Activated T-cell treated with anti-CD3 and anti-CD28 coated beads, Interleukin-2, amount 50 U/mL, for 4 hours (primary cell): ENCODE results near the gene RAB43. TPM values are rescaled to one million over a fixed set of nuclear protein-coding genes. Genes with fewer than 3 reads are reported as not detected.
A peak's percentile ranks its signal among the peaks of the same experiment; 100 is the strongest.
"Not testable (repeated sequence)": the region's sequence is repeated elsewhere in the genome, so short reads cannot be mapped to it uniquely, and the experiment has no call there.

ENCODE experiments used
- ATAC-seq, 2 donors: fragments of 200-7000 bp; cut with Tn5 transposase; one replicate each; pipeline ENCODE4 v1.10.0; 2021
- DNase-seq: peaks from one replicate; pipeline ENCODE4 v3.0.0-alpha.2; 2020
- H3K27me3 Mint-ChIP-seq: one replicate; pipeline ENCODE4 v1.8.0; 2021; ENCODE audit warnings: low read depth, mixed read lengths
- H3K36me3 Mint-ChIP-seq: one replicate; pipeline ENCODE4 v1.8.0; 2022; ENCODE audit warnings: mixed read lengths; ENCODE audit not compliant: insufficient read depth
- H3K4me1 Mint-ChIP-seq: one replicate; pipeline ENCODE4 v1.8.0; 2021; ENCODE audit warnings: low read depth, mixed read lengths
- H3K4me3 Mint-ChIP-seq: one replicate; pipeline ENCODE4 v1.8.0; 2021; ENCODE audit warnings: mild to moderate bottlenecking, moderate library complexity, mixed read lengths
- H3K9me3 Mint-ChIP-seq: one replicate; pipeline ENCODE4 v1.8.0; 2021; ENCODE audit warnings: mixed read lengths
- total RNA-seq, 3 donors: library from RNA; stranded (reverse); gene quantifications; one replicate each; pipeline ENCODE4 v1.2.1, GENCODE V29; 2021

RAB43 gene
- total RNA-seq, 3 donors from 2014 or later: 24.4 to 30.6 (median 25.0) TPM

GRCh38 chr3:129114455-129114854, 7.1 kb downstream of the RAB43 start:
- no peaks in the 10 kb centered on the region for H3K9me3 Mint-ChIP-seq
- H3K36me3 Mint-ChIP-seq: peaks cover 19% of the 10 kb centered on the region
- no peak for ATAC-seq
- no peak for DNase-seq
- H3K4me1 Mint-ChIP-seq: peaks cover 81% of the 10 kb centered on the region
- peak overlapping the region; percentile 24 for H3K4me3 Mint-ChIP-seq
- H3K27me3 Mint-ChIP-seq: no peaks in the 10 kb centered on the region

- H3K27me3 Mint-ChIP-seq: no peaks in the 10 kb centered on the region
- no peaks in the 10 kb centered on the region for H3K9me3 Mint-ChIP-seq
- H3K4me1 Mint-ChIP-seq: peaks cover 76% of the 10 kb centered on the region
- ATAC-seq (peak; percentile 90), DNase-seq (peak; percentile 24)
- peaks cover 20% of the 10 kb centered on the region for H3K36me3 Mint-ChIP-seq
- H3K4me3 Mint-ChIP-seq: no peak overlapping the region
These were observed 9.1 kb downstream of the RAB43 start for GRCh38 chr3:129112308-129113052.

- ATAC-seq, H3K4me3 Mint-ChIP-seq, H3K27me3 Mint-ChIP-seq, H3K9me3 Mint-ChIP-seq, DNase-seq: not testable (repeated sequence)
- peaks cover 76% of the 10 kb centered on the region for H3K4me1 Mint-ChIP-seq
- peaks cover 22% of the 10 kb centered on the region for H3K36me3 Mint-ChIP-seq
These were observed 10.4 kb downstream of the RAB43 start for GRCh38 chr3:129111076-129111780.

- H3K4me3 Mint-ChIP-seq: no peak overlapping the region
- H3K4me1 Mint-ChIP-seq: peaks cover 72% of the 10 kb centered on the region
- H3K36me3 Mint-ChIP-seq: peaks cover 21% of the 10 kb centered on the region
- H3K9me3 Mint-ChIP-seq: no peaks in the 10 kb centered on the region
- no peaks in the 10 kb centered on the region for H3K27me3 Mint-ChIP-seq
- no peak for ATAC-seq
- DNase-seq: no peak
These were observed 13.8 kb downstream of the RAB43 start for GRCh38 chr3:129107793-129108192.

- no peak for DNase-seq
- Mint-ChIP-seq H3K9me3 (no peaks in the 10 kb centered on the region), H3K4me3 (no peak overlapping the region), H3K36me3 (peaks cover 21% of the 10 kb centered on the region), H3K4me1 (peaks cover 71% of the 10 kb centered on the region), H3K27me3 (no peaks in the 10 kb centered on the region)
- peak; percentile 17 to 21 for ATAC-seq
These were observed 14.6 kb downstream of the RAB43 start for GRCh38 chr3:129106866-129107565.

GRCh38 chr3:129106320-129106719, 15.3 kb downstream of the RAB43 start:
- H3K36me3 Mint-ChIP-seq: peaks cover 23% of the 10 kb centered on the region
- no peak for ATAC-seq

GRCh38 chr3:129105862-129106261, 15.7 kb downstream of the RAB43 start:
- Mint-ChIP-seq H3K27me3 (no peaks in the 10 kb centered on the region), H3K36me3 (peaks cover 25% of the 10 kb centered on the region), H3K4me3 (no peak overlapping the region), H3K9me3 (no peaks in the 10 kb centered on the region), H3K4me1 (peaks cover 74% of the 10 kb centered on the region)
- no peak for DNase-seq
- no peak for ATAC-seq

More at GRCh38 chr3:129106320-129106719, 15.3 kb downstream of the RAB43 start:
- no peaks in the 10 kb centered on the region for H3K27me3 Mint-ChIP-seq
- no peaks in the 10 kb centered on the region for H3K9me3 Mint-ChIP-seq
- no peak for DNase-seq
- H3K4me3 Mint-ChIP-seq: no peak overlapping the region
- H3K4me1 Mint-ChIP-seq: peaks cover 72% of the 10 kb centered on the region

- H3K4me1 Mint-ChIP-seq: peaks cover 75% of the 10 kb centered on the region
- no peaks in the 10 kb centered on the region for H3K27me3 Mint-ChIP-seq
- no peak for ATAC-seq
- no peak overlapping the region for H3K4me3 Mint-ChIP-seq
- no peaks in the 10 kb centered on the region for H3K9me3 Mint-ChIP-seq
- H3K36me3 Mint-ChIP-seq: peaks cover 21% of the 10 kb centered on the region
- no peak for DNase-seq
These were observed 17.0 kb downstream of the RAB43 start for GRCh38 chr3:129104498-129105079.

- Mint-ChIP-seq H3K36me3 (peaks cover 24% of the 10 kb centered on the region), H3K4me3 (no peak overlapping the region), H3K27me3 (no peaks in the 10 kb centered on the region), H3K9me3 (no peaks in the 10 kb centered on the region), H3K4me1 (peaks cover 76% of the 10 kb centered on the region)
- no peak for DNase-seq
- no peak for ATAC-seq
These were observed 17.6 kb downstream of the RAB43 start for GRCh38 chr3:129104051-129104450.

GRCh38 chr3:129103296-129103695, 18.3 kb downstream of the RAB43 start:
- ATAC-seq: no peak
- no peaks in the 10 kb centered on the region for H3K27me3 Mint-ChIP-seq
- peaks cover 25% of the 10 kb centered on the region for H3K36me3 Mint-ChIP-seq
- peaks cover 71% of the 10 kb centered on the region for H3K4me1 Mint-ChIP-seq
- no peak overlapping the region for H3K4me3 Mint-ChIP-seq
- no peaks in the 10 kb centered on the region for H3K9me3 Mint-ChIP-seq
- DNase-seq: no peak

- H3K4me3 Mint-ChIP-seq: no peak overlapping the region
- H3K27me3 Mint-ChIP-seq: no peaks in the 10 kb centered on the region
- no peaks in the 10 kb centered on the region for H3K9me3 Mint-ChIP-seq
- peaks cover 70% of the 10 kb centered on the region for H3K4me1 Mint-ChIP-seq
- ATAC-seq (no peak), DNase-seq (no peak)
- H3K36me3 Mint-ChIP-seq: peaks cover 20% of the 10 kb centered on the region
These were observed 20.1 kb downstream of the RAB43 start for GRCh38 chr3:129101370-129102138.

GRCh38 chr3:129100274-129100673, 21.3 kb downstream of the RAB43 start:
- peaks cover 22% of the 10 kb centered on the region for H3K36me3 Mint-ChIP-seq
- no peaks in the 10 kb centered on the region for H3K27me3 Mint-ChIP-seq
- H3K4me3 Mint-ChIP-seq: no peak overlapping the region
- ATAC-seq (peak in 1 of 2 donors; percentile 24), DNase-seq (no peak)
- H3K9me3 Mint-ChIP-seq: no peaks in the 10 kb centered on the region
- peaks cover 70% of the 10 kb centered on the region for H3K4me1 Mint-ChIP-seq

- DNase-seq: no peak
- no peaks in the 10 kb centered on the region for H3K27me3 Mint-ChIP-seq
- peaks cover 32% of the 10 kb centered on the region for H3K4me1 Mint-ChIP-seq
- no peak for ATAC-seq
- H3K4me3 Mint-ChIP-seq: no peak overlapping the region
- no peaks in the 10 kb centered on the region for H3K9me3 Mint-ChIP-seq
- peaks cover 18% of the 10 kb centered on the region for H3K36me3 Mint-ChIP-seq
These were observed 26.3 kb downstream of the RAB43 start for GRCh38 chr3:129095285-129095684.

GRCh38 chr3:129088312-129088711, 33.3 kb downstream of the RAB43 start:
- DNase-seq, ATAC-seq, H3K9me3 Mint-ChIP-seq, H3K4me3 Mint-ChIP-seq, H3K4me1 Mint-ChIP-seq, H3K27me3 Mint-ChIP-seq, H3K36me3 Mint-ChIP-seq: not testable (repeated sequence)
